Measurements from ENCODE around the gene KLHL3. TPM values are rescaled to one million over a fixed set of nuclear protein-coding genes. Genes with fewer than 3 reads are reported as not detected.

Gene KLHL3
- polyA plus RNA-seq, 1 donor, result 4.0 TPM

- DNase-seq, result no peak
Observed at GRCh38 chr5:137708062-137708461, 27.8 kb downstream of the KLHL3 start.

- no peak for DNase-seq
Observed at GRCh38 chr5:137706841-137707240, 29.0 kb downstream of the KLHL3 start.

- DNase-seq, result no peak
Observed at GRCh38 chr5:137705106-137705505, 30.8 kb downstream of the KLHL3 start.

- no peak for DNase-seq
Observed at GRCh38 chr5:137703565-137703964, 32.3 kb downstream of the KLHL3 start.

GRCh38 chr5:137700282-137700680 is 35.6 kb downstream of the KLHL3 start:
- no peak for DNase-seq

- DNase-seq, result peak; percentile 29
Observed at GRCh38 chr5:137699336-137700281, 36.3 kb downstream of the KLHL3 start.

- DNase-seq, result no peak
Observed at GRCh38 chr5:137696481-137696880, 39.4 kb downstream of the KLHL3 start.

GRCh38 chr5:137695651-137696428 is 40.0 kb downstream of the KLHL3 start:
- no peak for DNase-seq

- no peak for DNase-seq
Observed at GRCh38 chr5:137693951-137694721, 41.8 kb downstream of the KLHL3 start.

- no peak for DNase-seq
Observed at GRCh38 chr5:137693307-137693950, 42.5 kb downstream of the KLHL3 start.

- DNase-seq, result no peak
Observed at GRCh38 chr5:137689306-137689705, 46.6 kb downstream of the KLHL3 start.

GRCh38 chr5:137688210-137688840 is 47.6 kb downstream of the KLHL3 start:
- DNase-seq, result no peak

- no peak for DNase-seq
Observed at GRCh38 chr5:137684761-137685160, 51.1 kb downstream of the KLHL3 start.

GRCh38 chr5:137681191-137681590 is 54.7 kb downstream of the KLHL3 start:
- DNase-seq, result no peak

GRCh38 chr5:137679910-137680309 is 56.0 kb downstream of the KLHL3 start:
- DNase-seq, result no peak

- DNase-seq, result no peak
Observed at GRCh38 chr5:137679195-137679594, 56.7 kb downstream of the KLHL3 start.

- no peak for DNase-seq
Observed at GRCh38 chr5:137672881-137673280, 63.0 kb downstream of the KLHL3 start.

- DNase-seq, result no peak
Observed at GRCh38 chr5:137672001-137672400, 63.9 kb downstream of the KLHL3 start.

GRCh38 chr5:137669811-137670210 is 66.1 kb downstream of the KLHL3 start:
- no peak for DNase-seq

GRCh38 chr5:137668637-137669036 is 67.3 kb downstream of the KLHL3 start:
- no peak for DNase-seq

GRCh38 chr5:137667341-137667740 is 68.5 kb downstream of the KLHL3 start:
- no peak for DNase-seq

GRCh38 chr5:137666901-137667300 is 69.0 kb downstream of the KLHL3 start:
- DNase-seq, result no peak
